HG03342 (cell line): ENCODE measurements around the gene PLD5.
"Not testable (repeated sequence)": the region's sequence is repeated elsewhere in the genome, so short reads cannot be mapped to it uniquely, and the experiment has no call there.

Experiments used
- ATAC-seq: cut with Tn5 transposase; IDR thresholded peaks from one replicate; pipeline ENCODE4 v1.9.1; 2021; ENCODE audit warnings: mild to moderate bottlenecking, moderate library complexity; ENCODE audit not compliant: unreplicated experiment

Gene PLD5

GRCh38 chr1:242178924-242179708, 345.4 kb downstream of the PLD5 start:
- no peak for ATAC-seq

- ATAC-seq, result no peak
Measured at GRCh38 chr1:242178436-242178835, 346.1 kb downstream of the PLD5 start.

DNA sequence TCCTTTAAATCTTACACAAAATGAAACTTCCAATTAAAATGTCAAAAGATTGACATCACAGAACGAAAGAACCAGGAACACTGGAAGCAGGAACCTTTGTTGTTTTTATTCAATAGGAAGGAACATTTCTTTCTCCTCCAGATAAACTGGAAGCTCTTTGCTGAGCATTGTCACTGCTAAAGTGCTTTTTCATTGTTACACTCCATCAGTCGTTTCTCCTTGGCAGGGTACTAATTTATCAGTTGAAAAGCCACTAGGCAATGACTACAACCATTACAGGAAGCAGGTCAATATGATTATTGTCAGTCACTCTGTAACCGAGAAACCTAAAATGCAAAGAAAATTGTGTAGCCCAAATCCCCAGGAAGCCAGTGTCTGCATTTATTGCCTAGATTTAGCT, 362.4 kb downstream of the PLD5 start:
- no peak for ATAC-seq

DNA sequence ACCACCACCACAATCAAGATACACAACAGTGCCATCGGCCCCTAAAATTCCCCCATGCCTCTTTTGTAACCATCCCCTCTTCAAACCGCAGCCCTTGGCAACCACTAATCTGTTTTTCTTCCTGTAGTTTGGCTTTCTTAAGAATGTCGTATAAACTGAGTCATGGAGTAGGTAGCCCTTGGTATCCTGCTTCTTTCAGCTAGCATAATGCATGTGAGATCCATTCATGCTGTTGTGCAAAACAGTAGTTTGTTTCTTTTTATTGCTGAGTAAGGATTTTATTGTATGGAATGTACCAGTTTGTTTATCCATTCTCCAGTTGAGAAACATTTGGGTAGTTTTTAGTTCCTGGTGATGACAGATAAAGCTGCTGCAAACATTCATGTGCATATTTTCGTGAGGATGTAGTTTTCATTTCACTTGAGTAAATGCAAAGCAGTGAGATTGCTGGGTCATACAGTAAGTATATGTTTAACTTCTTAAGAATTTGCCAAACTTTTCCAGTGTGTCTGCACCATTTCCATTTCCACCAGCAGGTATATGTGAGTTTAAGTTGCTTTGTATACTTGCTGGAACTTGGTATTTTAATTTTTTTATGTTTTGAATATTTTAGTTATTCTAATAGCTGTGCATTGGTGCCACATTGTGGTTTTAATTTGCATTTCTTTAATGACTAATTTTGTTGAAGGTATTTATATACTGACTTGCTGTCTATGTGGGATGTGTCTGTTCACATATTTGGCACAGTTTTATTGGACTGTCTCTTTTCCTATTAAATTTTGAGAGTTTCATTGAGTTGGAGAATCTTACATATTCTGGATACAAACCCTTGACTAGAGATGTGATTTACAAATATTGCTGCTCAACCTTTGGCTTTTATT, 377.2 kb downstream of the PLD5 start:
- ATAC-seq, result peak; percentile 61

DNA sequence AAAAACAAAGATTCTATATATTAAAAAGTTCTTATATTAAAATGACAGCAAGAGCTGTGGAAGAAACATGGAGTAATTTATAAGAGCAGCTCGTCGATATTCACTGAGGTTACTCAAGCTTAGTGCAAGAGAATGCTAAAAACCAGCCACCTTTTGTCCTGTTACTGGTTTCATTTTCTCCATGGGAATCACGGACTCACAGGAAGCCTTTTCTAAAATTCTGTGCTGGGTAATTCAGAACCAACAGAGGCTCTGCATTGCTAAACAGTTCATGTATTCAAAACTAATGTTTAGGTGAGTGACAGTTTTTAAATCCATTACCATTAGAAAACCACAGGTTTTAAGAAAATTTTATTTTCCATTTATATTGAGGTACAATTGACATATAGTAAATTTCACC, 377.8 kb downstream of the PLD5 start:
- no peak for ATAC-seq

DNA sequence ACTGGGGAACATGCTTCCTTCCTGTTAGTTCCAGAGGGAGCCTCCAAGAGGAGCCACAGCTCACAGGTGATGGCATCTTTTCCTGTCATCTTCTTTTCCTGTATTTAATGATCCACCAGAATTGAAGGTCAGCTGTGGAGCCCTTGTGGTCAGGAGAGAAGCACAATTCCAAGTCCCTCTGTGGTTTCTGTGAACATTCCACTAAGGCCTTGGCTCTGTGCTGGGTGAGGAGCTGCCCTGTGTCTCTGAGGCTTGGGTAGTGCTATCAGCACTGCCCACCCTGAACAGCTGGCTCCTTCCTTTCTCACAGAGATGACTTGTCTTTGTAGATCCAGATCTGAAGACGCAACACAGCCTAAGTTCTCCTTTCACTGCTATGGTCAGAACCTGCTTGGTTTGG, 383.7 kb downstream of the PLD5 start:
- ATAC-seq, result no peak

DNA sequence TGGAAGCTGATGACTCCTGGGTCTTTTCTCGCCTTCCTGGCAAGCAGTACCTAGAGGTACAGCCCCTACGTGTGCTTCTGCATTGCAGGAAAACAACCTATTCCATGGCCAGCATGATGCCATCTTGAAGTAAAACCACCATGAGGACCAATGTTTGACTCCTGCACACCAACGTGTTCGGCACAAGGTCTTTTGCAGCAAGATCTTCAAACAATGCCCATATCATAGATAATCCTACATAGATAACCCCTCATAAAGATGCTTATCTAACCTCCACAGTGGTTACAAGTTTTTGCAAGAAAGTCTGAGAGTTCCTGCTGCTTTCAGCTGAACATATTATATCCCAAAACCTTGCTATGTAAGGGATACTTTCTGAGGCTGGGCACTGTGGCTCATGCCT, 384.5 kb downstream of the PLD5 start:
- ATAC-seq, result no peak

DNA sequence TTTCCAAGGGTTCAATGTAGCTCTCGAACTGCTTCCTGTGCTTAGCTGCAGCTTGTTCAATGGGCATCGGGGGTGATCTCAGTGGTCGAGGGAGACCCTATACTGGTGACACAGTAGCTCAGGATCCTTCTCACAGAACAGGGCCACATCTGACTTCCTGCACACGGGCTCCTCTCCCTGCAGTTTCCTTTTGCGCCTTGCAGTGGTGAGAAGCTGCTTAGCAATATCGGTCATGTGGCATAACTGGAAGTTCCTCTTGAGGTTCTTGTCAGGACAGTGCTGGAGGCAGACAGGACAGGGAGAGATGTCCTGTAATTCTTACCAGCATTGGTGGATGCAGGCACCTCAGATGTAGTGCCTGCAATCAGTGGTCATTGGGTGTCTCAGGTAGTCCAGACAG, 385.1 kb downstream of the PLD5 start:
- peak; percentile 85 for ATAC-seq

GRCh38 chr1:242133796-242134195, 390.7 kb downstream of the PLD5 start:
- ATAC-seq, result no peak

DNA sequence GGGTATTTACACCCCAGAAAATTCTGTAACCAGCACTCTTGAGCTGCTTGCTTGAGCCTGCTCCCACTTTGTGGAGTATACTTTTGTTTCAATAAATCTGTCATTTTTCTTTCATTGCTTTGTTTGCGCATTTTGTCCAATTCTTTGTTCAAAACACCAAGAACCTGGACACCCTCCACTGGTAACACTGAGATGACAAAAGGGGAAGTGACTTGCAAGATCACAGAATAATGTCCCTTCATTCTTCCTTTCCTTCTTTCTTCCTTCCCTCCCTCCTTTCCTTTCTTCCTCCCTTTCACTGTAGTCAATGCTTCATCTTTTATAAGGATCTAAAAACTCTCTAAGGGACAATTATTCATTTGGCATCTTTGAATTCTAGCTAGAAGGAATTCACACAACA, 391.1 kb downstream of the PLD5 start:
- no peak for ATAC-seq

DNA sequence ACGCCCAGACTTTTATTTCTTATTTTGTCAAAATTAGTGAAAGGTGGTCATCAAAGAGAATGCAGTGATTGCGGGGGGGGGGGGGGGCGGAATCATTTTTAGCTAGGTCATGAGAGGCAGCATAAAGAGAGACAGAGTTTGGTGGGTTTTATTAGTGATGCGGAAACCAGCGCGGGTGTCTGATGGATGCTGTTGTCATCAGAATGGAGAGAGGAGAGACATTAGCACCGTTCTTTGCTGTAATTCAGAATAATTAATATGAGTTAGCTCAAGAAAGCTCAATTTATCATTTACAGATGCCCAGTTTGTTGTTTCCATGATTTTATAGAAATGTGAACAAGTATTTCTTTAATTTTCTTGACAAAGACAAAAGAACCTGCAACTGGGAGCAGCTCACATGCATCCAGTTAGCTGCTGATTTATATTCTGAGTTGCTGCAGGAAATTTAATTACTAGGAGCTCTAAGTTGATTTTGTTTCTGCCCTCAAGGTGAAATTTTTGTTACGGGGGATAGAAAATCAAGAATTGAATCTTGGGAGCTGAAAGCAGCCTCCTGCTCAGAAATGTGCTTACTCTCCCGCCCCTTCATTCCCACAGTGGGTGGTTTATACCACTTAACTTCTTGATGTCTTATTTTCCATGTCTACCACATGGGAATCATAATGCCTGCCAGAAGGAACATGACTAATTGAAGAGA, 392.2 kb downstream of the PLD5 start:
- no peak for ATAC-seq

DNA sequence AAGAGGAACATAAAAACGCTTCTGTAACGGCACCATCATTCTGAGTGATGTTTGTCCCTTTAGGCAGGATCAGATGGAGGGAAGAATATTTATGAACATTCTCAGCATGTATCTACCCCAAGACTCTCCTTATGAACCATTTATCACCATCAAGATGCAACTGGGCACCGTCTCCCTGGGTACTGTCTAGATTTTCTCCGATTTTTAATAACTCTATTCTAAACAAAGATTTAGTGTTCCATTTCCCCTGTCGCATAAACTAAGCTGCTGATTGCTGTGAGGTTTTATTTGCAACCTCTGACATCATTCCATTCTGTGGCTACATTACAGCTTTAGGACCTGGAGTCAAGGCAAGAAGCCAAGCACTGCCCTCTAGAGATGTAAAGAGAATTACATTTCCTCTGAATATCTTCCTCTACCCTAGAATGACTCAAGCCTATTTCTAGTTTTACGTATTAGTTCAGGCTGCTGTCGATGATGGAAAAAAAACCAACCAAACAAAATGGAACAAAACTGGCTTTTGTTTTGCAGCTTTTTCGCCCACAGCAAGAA, 395.5 kb downstream of the PLD5 start:
- peak; percentile 65 for ATAC-seq

- ATAC-seq, result no peak
Measured at GRCh38 chr1:242120432-242120831, 404.1 kb downstream of the PLD5 start.

DNA sequence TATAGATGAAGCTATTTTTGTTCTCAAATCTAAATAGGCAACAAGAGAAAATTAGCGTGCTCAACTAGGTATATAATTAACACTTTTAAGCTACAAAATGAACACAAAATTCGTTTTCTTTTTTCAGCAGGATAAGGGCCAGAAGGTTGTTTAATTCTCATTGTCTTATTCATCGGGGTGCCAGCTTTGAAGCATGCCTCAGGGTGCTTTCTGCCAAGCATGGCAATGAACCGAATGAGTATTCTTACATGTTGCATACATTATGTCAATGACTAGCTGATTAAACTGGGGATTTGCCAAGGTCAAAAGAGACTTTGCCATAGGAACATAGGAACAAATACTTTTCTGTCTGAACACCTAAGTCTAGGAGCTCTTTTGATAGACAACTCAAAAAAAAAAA, 423.6 kb downstream of the PLD5 start:
- no peak for ATAC-seq

GRCh38 chr1:242097283-242097682, 427.2 kb downstream of the PLD5 start:
- not testable (repeated sequence) for ATAC-seq

DNA sequence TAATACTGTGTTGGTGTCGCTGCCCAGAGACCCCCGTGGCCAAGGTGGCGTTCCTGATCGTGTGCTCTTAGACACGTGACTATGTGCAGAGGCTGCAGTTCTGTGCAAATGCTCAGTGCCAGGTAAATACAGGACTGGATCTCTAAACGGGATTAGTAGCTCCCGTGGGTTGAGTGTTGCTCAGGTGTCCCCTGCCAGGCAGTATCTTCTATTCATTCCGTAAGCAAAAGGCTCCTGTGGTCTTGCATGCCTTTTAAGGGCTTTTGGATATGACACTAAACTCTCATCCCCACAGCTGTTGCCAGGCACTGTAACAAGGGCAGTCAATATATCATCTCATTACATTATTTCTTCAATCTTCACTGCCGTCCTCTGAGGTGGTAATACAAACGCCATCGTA, 431.4 kb downstream of the PLD5 start:
- no peak for ATAC-seq

GRCh38 chr1:242089911-242090310, 434.6 kb downstream of the PLD5 start:
- no peak for ATAC-seq

DNA sequence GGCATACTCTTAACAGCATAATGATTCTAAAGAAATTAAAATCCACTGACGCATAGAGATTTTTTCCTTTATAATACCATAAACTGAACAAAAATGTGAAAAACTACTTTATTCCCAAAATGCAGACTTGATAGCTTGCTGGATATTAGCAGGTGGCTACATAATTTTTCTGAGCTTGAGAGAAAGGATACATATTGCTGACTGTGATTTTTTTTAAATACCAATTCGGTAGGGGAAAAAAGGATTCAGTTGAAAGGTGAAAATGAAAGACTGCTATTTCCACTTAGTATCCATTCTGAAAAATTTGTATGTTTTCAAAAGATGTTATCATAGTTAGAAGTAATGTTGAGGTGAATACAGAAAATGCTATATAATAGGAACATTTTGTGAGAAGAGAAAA, 435.6 kb downstream of the PLD5 start:
- ATAC-seq, result no peak

GRCh38 chr1:242086706-242087105, 437.8 kb downstream of the PLD5 start:
- ATAC-seq, result no peak

DNA sequence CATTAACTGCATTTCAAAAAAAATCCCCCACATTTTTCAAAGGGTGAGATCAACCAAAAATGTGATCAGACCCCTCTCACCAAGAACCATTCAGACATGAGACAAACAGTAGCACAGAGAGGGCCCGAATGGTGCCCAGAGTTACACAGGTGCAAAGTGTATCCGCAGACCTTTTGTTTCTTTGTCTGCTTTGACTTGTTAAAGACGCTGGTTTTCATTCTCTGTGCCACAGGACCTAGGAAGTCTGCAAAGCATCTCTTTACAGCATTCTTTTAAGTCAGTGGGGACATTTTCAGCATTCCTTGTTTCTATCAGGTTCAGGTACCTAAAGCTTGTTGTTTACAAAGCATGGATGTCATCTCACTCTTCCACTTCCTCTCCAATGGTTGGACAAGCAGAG, 438.4 kb downstream of the PLD5 start:
- no peak for ATAC-seq

- ATAC-seq, result no peak
Measured at GRCh38 chr1:242083742-242084141, 440.8 kb downstream of the PLD5 start.
